BJ (cell line): ENCODE data around the gene ENC1. TPM values are rescaled to one million over a fixed set of nuclear protein-coding genes. Genes with fewer than 3 reads are reported as not detected.

ENCODE experiments used
- CTCF ChIA-PET: fragments of 350-600 bp; formaldehyde crosslinking; extraction: SDS; loops from one replicate; lab custom pipeline; 2021; ENCODE audit warnings: antibody characterized with exemption, inconsistent platforms; lab: Yijun Ruan, JAX
- POLR2A ChIA-PET: fragments of 300-600 bp; sonication (Branson Sonifier 250); formaldehyde crosslinking; extraction: SDS; loops from one replicate; lab custom pipeline; 2021; ENCODE audit warnings: antibody characterized with exemption; lab: Charles Lee
- DNase-seq: peaks from one replicate; pipeline ENCODE4 v3.0.0-alpha.2; 2011; ENCODE audit warnings: low read depth
- H3K27me3 ChIP-seq: 2 replicates; pipeline ENCODE4 v1.6.0; 2011; ENCODE audit warnings: low read length; ENCODE audit not compliant: control insufficient read depth, insufficient read depth
- H3K36me3 ChIP-seq: 2 replicates; pipeline ENCODE4 v1.5.1; 2011; ENCODE audit warnings: low read length; ENCODE audit not compliant: control insufficient read depth, insufficient read depth
- H3K4me3 ChIP-seq: 2 replicates; pipeline ENCODE4 v1.5.1; 2011; ENCODE audit warnings: low read depth, mild to moderate bottlenecking, control low read depth, low read length
- CTCF ChIP-seq: IDR thresholded peaks from 2 replicates; pipeline ENCODE4 v1.5.1; 2011; ENCODE audit warnings: low read depth, mild to moderate bottlenecking, control low read depth, inconsistent platforms, low read length, moderate library complexity; ENCODE audit not compliant: insufficient read depth
- polyA plus RNA-seq: library from polyadenylated mRNA; depleted of rRNA; stranded (reverse); fragments of >200 nt; gene quantifications from 2 replicates; pipeline ENCODE4 v1.2.3, GENCODE V29; 2011

The ENC1 gene
- polyA plus RNA-seq, 1 experiment, result 34.1 TPM

- no peaks in the 10 kb centered on the region for H3K27me3 ChIP-seq
- no peak for DNase-seq
- no peaks in the 10 kb centered on the region for H3K36me3 ChIP-seq
- CTCF ChIA-PET, result interaction anchor here (0.7 to 0.9 kb wide), 2 partner anchors 21 to 903 kb away, joined by 3 read pairs; no protein-coding TSS in a partner anchor
- H3K4me3 ChIP-seq, result no peak overlapping the region
- TF ChIP-seq CTCF, result no peak
- POLR2A ChIA-PET, result no interaction called here
Observed at GRCh38 chr5:74612045-74612444, 28.5 kb downstream of the ENC1 start.

GRCh38 chr5:74608736-74609601, 31.6 kb downstream of the ENC1 start:
- ChIA-PET CTCF (no interaction called here), POLR2A (no interaction called here)
- DNase-seq, result no peak
- no peak for TF ChIP-seq CTCF
- Histone ChIP-seq H3K4me3 (no peak overlapping the region), H3K36me3 (no peaks in the 10 kb centered on the region), H3K27me3 (no peaks in the 10 kb centered on the region)

- Histone ChIP-seq H3K27me3 (no peaks in the 10 kb centered on the region), H3K4me3 (no peak overlapping the region), H3K36me3 (no peaks in the 10 kb centered on the region)
- no peak for TF ChIP-seq CTCF
- DNase-seq, result no peak
- ChIA-PET CTCF (no interaction called here), POLR2A (no interaction called here)
Observed at GRCh38 chr5:74605759-74606158, 34.8 kb downstream of the ENC1 start.

GRCh38 chr5:74603376-74603775, 37.2 kb downstream of the ENC1 start:
- no peaks in the 10 kb centered on the region for H3K36me3 ChIP-seq
- no peak for DNase-seq
- H3K4me3 ChIP-seq, result no peak overlapping the region
- CTCF ChIA-PET, result interaction anchor here (0.6 kb wide), 1 partner anchor 681 kb away, joined by 3 read pairs; no protein-coding TSS in a partner anchor
- POLR2A ChIA-PET, result no interaction called here
- H3K27me3 ChIP-seq, result no peaks in the 10 kb centered on the region
- no peak for TF ChIP-seq CTCF

GRCh38 chr5:74599148-74599547, 41.4 kb downstream of the ENC1 start:
- ChIA-PET POLR2A (no interaction called here), CTCF (interaction anchor here (1.4 to 1.5 kb wide), 2 partner anchors 12 to 15 kb away, joined by 4 to 6 read pairs; no protein-coding TSS in a partner anchor)
- no peak overlapping the region for H3K4me3 ChIP-seq
- no peaks in the 10 kb centered on the region for H3K36me3 ChIP-seq
- no peak for TF ChIP-seq CTCF
- DNase-seq, result no peak
- H3K27me3 ChIP-seq, result no peaks in the 10 kb centered on the region
